NCI-H2107 treated with DMSO at 0.1 percent for 48 hours (cell line): ENCODE results near the gene ILRUN.
"Not testable (repeated sequence)": the region's sequence is repeated elsewhere in the genome, so short reads cannot be mapped to it uniquely, and the experiment has no call there.

Experiments used
- DNase-seq: peaks from one replicate; lab custom pipeline; 2025; ENCODE audit not compliant: unreplicated experiment; lab: John Stamatoyannopoulos, UW

Gene ILRUN

GRCh38 chr6:34697904-34698559 is 1.5 kb upstream of the ILRUN start:
- no peak for DNase-seq

DNA sequence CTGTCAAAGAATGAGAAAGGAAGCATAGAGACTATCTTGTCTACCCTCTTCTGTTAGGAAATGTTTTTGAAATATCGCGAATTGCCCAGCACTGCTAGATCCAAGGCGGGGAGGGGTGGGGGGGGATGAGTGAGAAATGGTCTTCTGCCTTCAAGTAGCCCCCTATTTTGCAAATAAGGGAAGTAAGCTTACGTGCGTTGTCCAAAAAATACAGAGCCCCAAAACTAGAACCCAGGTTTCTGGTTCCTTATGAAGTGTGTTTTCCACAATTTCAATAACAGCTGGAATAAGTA is 923 bp upstream of the ILRUN start:
- no peak for DNase-seq

DNA sequence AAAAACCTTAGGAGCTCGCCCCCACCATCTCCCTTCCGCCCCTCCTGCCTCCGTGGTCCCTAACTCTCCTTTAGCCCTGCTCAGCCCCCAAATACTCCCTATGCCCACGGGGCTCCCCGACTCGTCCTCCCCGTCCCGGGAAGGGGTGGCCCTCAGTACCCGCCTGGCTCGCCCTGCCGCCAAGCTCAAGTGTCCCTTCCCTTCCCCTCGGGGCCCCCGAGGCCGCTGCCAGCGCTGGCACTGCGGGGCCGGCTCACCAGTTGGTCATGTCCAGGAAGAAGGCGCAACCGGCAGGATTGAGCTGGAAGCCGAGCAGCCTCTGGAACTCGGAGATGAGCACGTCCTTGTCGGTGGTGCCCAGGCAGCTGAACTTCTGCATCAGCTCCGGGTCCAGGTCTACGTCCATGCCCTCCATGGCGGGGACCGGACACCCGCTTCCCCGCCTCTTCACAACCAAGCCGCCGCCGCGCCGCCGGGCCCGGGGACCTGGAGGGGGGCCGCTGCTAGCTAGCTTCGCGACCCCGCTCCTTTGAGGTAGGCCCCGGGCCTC is 303 bp downstream of the ILRUN start:
- no peak for DNase-seq

DNA sequence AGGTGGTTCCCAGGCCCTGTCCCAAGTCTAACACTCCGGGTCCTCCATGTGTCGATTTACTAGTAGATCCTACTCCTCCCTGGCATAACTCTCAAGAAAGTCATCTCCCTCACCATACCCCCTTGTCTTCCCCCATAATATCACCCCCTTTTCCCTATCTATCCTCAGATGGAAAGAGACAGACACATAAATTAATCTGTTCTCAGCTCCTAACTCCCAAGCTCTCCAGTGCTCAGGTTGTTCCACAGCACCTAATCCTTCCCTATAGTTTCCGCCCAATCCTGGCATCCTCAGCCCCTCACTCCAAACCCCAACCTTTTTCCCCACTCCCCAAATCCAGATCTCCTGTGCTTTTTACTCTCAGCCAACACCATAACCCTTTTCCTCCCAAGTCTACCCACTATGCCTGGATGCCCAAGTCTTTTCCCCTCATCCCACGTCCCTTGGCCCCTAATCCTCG is 808 bp downstream of the ILRUN start:
- no peak for DNase-seq

GRCh38 chr6:34692280-34692679 is 4.3 kb downstream of the ILRUN start:
- DNase-seq = no peak

- DNase-seq = no peak
These were observed 6.8 kb downstream of the ILRUN start for GRCh38 chr6:34689742-34690141.

- no peak for DNase-seq
These were observed 7.6 kb downstream of the ILRUN start for GRCh38 chr6:34688956-34689355.

DNA sequence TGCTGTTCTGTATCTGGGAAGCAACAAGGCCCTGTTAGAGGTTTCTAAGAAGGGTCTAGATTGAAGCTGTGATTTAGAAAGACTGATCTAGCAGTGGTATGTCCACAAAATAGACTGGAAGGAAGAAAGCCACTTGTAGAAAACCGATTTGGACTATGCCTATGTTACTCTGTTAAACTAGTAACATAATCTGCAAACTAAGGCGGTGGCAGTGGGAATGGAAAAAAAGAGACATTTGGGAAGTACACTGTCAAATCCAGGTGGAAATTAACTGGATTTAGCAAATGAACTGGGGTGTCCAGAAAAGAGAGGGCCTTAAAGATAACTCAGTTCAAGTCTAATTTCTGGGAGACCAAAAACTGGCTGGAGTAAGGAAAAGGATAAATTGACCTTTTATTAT is 11.6 kb downstream of the ILRUN start:
- DNase-seq = no peak

GRCh38 chr6:34684364-34684763 is 12.2 kb downstream of the ILRUN start:
- no peak for DNase-seq

- DNase-seq = no peak
These were observed 15.6 kb downstream of the ILRUN start for GRCh38 chr6:34680802-34681515.

DNA sequence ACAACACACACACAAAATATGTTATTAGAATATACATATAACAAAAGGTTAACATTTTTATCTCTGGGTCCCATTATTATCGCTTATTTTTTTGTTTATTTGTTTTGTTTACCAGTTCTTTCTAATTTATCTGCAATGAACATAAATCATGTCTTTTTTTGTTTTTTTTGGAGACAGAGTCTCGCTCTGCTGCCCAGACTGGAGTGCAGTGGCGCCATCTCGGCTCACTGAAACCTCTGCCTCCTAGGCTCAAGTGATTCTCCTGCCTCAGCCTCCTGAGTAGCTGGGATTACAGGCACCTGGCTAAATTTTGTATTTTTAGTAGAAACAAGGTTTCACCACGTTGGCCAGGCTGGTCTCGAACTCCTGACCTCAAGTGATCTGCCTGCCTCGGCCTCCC is 16.3 kb downstream of the ILRUN start:
- DNase-seq = not testable (repeated sequence)

DNA sequence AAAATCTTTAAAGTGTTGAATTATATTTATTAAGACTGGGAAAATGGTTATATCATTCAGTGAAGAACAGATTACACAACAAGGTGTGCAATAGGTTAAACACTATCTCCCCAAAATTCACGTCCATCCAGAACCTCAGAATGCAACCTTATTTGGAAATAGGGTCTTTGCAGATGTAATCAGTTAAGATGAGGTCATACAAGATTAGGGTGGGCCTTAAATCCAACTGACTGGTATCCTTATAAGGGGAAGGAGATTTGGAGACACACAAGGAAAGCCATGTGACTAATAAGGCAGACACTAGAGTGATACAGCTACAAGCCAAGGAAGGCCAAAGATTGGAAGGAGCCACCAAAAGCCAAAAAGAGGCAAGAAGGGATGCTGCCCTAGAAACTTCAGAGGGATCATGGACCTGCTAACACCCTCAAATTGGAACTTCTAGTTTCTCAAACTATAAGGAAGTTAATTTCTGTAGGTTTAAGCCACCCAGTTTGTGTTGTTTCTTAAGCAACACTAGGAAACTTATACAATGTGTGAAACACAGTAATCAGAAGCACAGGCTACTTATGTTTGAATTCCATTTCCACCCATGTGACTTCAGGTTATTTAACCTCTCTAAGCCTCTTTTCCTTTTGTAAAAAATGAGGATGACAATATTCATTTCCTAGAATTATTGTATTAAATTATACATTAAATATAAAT is 16.9 kb downstream of the ILRUN start:
- DNase-seq = no peak

DNA sequence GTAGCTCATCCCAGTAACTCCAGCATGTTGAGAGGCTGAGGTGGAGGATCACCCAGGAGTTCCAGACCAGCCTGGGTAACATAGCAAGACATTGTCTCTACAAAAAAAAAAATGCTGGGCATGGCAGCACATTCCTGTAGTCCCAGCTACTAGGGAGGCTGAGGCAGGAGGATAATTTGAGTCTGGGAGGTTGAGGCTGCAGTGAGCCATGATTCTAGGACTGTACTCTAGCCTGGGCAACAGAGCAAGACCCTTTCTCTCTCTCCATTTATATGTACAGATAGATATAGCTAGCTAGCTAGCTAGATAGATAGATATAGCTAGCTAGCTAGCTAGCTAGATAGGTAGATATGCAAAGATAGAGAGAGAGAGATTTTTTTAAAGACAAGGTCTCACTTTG is 20.4 kb downstream of the ILRUN start:
- no peak for DNase-seq

DNA sequence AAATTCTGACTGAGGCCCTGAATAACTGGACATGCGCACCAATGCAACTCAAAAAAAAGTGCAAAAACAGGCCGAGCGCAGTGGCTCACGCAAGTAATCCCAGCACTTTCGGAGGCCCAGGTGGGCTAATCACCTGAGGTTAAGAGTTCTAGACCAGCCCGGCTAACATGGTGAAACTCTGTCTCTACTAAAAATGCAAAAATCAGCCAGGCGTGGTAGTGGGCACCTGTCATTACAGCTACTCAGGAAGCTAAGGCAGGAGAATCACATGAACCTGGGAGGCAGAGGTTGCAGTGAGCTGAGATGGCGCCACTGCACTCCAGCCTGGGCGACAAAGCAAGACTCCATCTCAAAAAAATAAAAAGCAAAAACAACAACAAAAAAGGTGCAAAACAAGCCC is 21.6 kb downstream of the ILRUN start:
- not testable (repeated sequence) for DNase-seq

DNA sequence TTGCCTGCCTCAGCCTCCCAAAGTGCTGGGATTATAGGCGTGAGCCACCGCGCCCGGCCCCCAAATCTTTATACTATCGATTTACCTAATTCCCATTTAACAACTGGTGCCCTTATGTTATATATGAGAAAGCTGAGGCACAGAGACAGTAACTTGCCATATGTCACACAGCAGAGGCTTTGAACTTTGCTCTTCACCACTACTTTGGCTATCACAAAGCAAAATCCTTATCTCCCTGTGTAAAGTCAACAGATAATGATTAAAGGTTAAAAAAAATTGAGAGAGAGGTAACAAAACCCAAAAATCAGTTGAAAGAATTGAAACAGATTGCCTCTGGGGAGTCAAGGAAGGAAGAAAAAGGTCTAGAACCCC is 22.3 kb downstream of the ILRUN start:
- DNase-seq = no peak

DNA sequence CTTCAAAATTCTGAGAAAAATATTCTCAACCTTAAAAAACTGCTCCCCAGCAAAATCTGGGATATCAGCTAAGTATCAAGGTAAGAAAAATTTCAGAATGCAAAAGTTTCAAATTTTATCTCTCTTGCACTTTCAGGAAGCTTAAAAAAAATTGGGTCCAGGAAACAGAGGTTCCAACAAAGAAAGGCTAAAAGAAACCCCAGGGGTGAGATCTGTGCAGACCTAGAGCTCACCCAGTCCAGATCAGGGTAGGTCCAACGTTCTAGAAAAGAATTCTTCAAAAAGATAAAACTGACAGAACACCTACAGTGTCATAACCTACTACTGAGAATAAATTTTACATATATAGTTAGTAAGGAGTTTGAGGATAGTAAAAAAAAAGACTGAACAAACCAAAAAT is 23.5 kb downstream of the ILRUN start:
- DNase-seq = no peak

GRCh38 chr6:34672657-34673043 is 23.9 kb downstream of the ILRUN start:
- no peak for DNase-seq

GRCh38 chr6:34671801-34672656 is 24.5 kb downstream of the ILRUN start:
- DNase-seq = no peak

DNA sequence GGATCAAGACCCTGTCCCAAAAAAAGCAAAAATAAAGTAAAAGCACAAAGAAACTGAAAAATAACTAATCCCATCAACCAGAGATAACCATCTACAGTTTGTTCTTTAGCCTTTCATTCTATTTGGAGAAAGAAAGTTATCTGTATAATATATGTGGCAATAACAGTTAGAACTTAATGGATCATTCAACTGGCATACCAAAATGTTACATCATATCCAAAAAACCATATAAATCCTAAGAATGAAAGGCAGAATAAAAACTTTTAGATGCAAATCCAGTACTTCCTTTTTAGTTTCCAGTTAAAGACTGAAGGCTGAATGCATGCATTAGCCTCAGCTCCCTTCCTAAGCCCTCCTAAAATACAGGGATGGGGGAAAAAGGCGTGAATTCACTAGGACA is 25.2 kb downstream of the ILRUN start:
- DNase-seq = no peak

- DNase-seq = not testable (repeated sequence)
These were observed 27.8 kb downstream of the ILRUN start for GRCh38 chr6:34668799-34669198.
